NCI-H748 (cell line): ENCODE data around the gene PLCB1.
A peak's percentile ranks its signal among the peaks of the same experiment; 100 is the strongest.
"Not testable (repeated sequence)": the region's sequence is repeated elsewhere in the genome, so short reads cannot be mapped to it uniquely, and the experiment has no call there.

Experiments
- DNase-seq: peaks from one replicate; lab custom pipeline; 2025; ENCODE audit not compliant: unreplicated experiment; lab: John Stamatoyannopoulos, UW

PLCB1 gene

GRCh38 chr20:8363970-8364733, 232.1 kb downstream of the PLCB1 start:
- no peak for DNase-seq

GRCh38 chr20:8364734-8365078, 232.6 kb downstream of the PLCB1 start:
- no peak for DNase-seq

GRCh38 chr20:8365634-8366033, 233.6 kb downstream of the PLCB1 start:
- no peak for DNase-seq

- no peak for DNase-seq
Measured at GRCh38 chr20:8366303-8366923, 234.3 kb downstream of the PLCB1 start.

GRCh38 chr20:8367689-8368088, 235.6 kb downstream of the PLCB1 start:
- no peak for DNase-seq

GRCh38 chr20:8368670-8369069, 236.6 kb downstream of the PLCB1 start:
- DNase-seq, result no peak

GRCh38 chr20:8369311-8369710, 237.2 kb downstream of the PLCB1 start:
- no peak for DNase-seq

GRCh38 chr20:8370774-8371173, 238.7 kb downstream of the PLCB1 start:
- no peak for DNase-seq

GRCh38 chr20:8372824-8373380, 240.8 kb downstream of the PLCB1 start:
- DNase-seq, result no peak

- DNase-seq, result no peak
Measured at GRCh38 chr20:8373579-8373978, 241.5 kb downstream of the PLCB1 start.

- DNase-seq, result no peak
Measured at GRCh38 chr20:8375898-8376297, 243.8 kb downstream of the PLCB1 start.

GRCh38 chr20:8376940-8377339, 244.9 kb downstream of the PLCB1 start:
- DNase-seq, result no peak

GRCh38 chr20:8379125-8379524, 247.1 kb downstream of the PLCB1 start:
- DNase-seq, result not testable (repeated sequence)

- DNase-seq, result no peak
Measured at GRCh38 chr20:8385247-8385646, 253.2 kb downstream of the PLCB1 start.

GRCh38 chr20:8386991-8387390, 254.9 kb downstream of the PLCB1 start:
- no peak for DNase-seq

- DNase-seq, result no peak
Measured at GRCh38 chr20:8388141-8388540, 256.1 kb downstream of the PLCB1 start.

- DNase-seq, result no peak
Measured at GRCh38 chr20:8388707-8389106, 256.6 kb downstream of the PLCB1 start.

- DNase-seq, result peak; percentile 81
Measured at GRCh38 chr20:8389381-8390036, 257.4 kb downstream of the PLCB1 start.

- DNase-seq, result no peak
Measured at GRCh38 chr20:8390037-8390433, 258.0 kb downstream of the PLCB1 start.

- DNase-seq, result no peak
Measured at GRCh38 chr20:8390500-8390899, 258.4 kb downstream of the PLCB1 start.

GRCh38 chr20:8393381-8393780, 261.3 kb downstream of the PLCB1 start:
- DNase-seq, result no peak
